CD1c-positive myeloid dendritic cell (primary cell): ENCODE results near the gene PPIF.

Experiments
- DNase-seq: peaks from one replicate; pipeline ENCODE4 v3.0.0-alpha.2; 2016; ENCODE audit errors: extremely low spot score

The PPIF gene

DNA sequence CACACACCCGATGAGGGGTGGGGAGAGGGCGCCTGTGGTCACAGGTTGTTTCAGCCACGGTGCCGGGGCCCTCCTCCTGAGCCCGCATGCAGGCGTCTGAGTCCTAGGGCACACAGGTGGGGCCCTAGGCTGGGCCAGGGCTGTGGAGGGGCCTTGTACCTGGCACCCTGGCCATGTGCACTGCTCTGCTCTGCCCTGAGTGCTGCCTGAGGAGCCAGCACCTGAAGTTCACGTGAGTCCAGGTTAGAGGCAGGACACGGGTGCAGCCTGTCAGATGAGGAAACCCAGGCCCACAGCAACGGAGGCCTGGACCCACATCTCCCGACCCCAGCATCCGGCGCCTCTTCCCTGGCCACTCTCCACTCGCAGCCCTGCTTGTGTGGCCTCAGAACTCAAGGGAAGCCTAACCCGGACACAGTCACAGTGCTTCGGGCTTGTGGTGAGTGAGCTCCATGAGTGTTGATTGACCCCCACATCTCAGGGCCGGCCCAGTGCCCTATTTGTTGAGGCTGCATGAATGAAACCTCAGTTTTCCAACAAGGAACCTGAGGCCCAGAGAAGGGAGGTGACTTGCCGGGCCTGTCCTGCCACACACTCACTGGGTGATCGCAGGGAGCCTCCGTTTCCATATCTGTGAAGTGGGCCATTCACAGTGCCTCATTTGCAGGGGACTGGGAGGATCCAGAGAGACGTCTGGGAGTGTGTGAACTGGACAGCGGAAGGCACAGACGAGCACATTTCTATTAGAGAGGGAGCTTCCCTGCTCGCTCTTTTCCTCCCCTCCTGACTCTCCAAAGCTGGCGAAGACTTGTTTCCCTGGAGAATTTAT, 39.6 kb downstream of the PPIF start:
- DNase-seq: no peak

- no peak for DNase-seq
Observed at GRCh38 chr10:79387466-79387973, 40.3 kb downstream of the PPIF start.

GRCh38 chr10:79387974-79388850, 40.9 kb downstream of the PPIF start:
- no peak for DNase-seq

GRCh38 chr10:79390057-79390456, 42.8 kb downstream of the PPIF start:
- DNase-seq: no peak

DNA sequence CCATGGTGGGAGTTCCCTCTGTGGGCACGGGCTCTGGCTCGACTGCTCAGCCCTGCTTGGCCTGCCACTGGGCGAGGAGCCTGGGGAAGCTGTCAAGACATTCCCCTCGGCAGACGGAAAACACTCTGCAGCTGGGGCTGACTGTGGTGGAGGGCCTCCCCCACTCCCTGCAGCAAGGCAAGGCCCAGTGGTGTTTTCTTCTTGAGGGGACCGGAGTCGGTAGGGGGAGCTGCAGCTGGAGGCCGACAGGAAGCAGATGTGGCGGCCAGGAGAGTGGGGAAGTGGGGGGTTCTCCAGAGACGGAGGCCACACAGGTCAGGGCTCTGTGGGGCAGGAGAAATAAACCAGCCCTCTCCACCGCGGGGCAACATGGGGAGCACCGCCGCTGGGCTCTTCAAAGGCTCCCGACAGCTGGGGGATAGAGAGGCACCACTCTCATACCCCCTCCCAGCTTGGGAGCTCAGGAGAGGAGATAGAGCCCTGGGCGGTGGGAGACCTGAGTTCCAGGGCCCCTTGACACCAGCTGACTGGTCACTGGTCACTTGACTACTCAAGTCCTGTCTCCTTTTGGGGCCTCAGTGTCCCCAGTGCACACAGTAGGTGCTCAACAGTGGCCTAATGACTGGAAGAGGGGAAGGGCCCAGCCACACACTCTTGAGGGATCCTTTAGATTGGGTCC, 43.4 kb downstream of the PPIF start:
- DNase-seq: peak; percentile 37

DNA sequence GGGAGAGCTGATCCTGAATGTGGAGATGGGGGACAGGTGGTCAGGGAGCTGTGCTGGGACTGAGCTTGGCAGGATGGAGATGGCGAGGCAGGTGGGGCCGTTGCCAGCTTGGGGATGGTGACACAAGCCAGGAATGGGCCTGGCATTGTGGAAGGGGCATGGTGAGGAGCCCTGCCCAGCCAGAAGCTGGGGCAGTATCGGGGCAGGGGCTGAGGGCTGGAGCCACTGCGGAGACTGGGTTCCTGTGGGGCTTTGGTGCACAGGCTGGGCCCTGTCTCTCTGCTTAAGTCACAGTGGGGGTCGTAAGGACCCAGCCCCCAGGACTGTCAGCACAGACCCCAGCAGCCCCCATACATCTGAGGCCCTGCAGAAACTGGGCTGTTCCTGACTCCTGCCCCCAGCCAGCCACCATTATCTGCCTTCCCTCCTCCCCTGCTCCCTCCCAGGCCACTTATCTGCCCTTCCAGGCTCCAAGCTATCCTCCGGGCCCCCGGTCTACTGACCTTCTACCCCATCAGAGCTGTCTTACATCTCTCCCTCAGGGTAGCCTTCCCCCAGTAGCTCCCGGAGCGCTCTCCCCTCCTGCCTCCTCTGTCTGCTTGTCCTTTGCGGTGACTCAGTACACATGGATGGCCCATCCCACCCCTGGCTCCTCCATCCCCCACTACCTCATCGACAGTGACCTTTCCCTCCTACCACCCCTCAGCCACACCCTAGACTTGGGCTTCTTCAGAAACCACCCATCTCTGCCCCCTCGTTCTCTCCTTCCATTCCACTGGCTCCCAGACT, 44.2 kb downstream of the PPIF start:
- DNase-seq: no peak

- no peak for DNase-seq
Observed at GRCh38 chr10:79392020-79392398, 44.7 kb downstream of the PPIF start.

DNA sequence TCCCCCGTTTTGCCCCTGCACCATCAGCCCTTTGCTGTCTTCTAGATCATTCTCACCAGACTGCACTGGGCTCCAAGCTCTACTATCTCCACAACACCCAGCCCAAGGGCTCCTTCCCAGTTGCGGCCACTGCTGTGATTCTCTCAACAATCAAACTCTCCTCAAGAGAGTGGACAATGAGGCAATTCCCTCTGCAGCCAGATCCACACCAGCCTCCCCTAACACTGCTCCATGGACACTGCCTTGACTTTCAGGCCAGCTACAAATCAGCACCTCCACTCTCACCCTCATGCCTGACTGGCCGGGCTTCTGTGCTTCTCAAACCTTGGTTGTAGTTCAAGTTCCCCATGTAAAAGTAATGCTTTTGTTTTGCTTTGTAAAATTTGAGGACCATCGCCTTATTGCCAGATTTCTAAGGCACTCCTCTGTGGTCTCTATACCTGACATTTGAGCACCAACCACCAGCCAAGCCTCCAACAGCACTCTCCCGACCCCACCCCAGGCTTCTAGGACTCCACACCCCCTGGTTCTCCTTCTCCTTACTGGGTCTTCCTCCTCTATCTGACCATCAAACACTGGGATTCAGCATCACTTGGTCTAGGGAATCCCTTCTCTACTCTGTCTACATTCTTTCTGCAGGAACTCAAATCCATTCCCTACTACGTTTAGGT, 45.4 kb downstream of the PPIF start:
- DNase-seq: no peak

GRCh38 chr10:79393221-79393923, 46.1 kb downstream of the PPIF start:
- no peak for DNase-seq

DNA sequence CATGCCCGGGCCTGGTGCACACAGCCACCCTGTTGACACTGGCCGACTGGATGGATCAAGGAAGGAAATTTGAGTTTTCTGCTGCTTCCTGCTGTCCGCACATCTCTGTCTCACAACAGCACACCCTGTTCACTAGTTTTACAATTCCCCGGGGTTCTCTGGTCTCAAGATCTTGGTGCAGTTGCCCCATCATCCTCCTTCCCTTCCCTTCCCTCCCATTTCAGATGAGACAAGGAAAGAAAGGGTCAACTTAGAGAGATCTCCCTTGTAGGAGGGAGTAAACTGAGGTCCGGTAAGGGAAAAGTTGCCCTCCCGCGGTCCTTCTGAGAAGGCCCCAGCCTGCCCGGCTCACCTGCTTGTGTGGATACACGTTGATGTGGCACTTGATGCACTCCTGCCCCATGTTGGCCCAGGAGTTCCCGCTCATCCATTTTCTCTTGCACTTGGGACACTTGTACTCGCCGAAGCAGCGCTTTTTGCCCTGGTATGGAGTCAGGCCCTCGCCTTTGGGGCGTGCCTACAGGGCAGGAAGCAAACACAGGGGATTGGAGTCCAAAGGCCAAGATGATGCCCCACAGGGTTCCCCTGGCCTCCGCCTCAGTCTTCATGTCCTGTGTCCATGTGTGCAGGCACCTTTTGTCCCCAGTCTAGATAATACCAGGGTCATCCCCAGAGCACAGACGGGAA, 46.8 kb downstream of the PPIF start:
- no peak for DNase-seq

GRCh38 chr10:79394664-79395063, 47.4 kb downstream of the PPIF start:
- no peak for DNase-seq

DNA sequence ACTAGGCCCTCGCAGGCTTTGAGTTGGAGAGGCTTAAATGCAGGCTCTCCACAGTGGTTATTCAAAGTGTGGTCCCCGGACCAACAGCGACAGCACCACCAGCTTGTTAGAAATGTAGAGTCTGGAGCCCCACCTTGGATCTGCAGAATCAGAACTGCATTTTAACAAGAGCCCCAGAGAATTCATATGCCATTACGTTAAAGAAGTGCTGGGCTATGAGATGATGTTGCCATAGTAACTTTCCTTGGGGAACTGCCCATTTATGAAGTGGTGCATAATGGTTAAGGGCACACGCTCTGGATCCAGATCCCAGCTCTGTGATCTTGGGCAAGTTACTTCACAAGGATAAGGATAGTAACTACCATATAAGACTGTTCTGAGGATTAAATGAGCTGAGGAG, 49.3 kb downstream of the PPIF start:
- no peak for DNase-seq

- DNase-seq: no peak
Observed at GRCh38 chr10:79397051-79397450, 49.8 kb downstream of the PPIF start.

GRCh38 chr10:79397575-79398303, 50.5 kb downstream of the PPIF start:
- DNase-seq: no peak

DNA sequence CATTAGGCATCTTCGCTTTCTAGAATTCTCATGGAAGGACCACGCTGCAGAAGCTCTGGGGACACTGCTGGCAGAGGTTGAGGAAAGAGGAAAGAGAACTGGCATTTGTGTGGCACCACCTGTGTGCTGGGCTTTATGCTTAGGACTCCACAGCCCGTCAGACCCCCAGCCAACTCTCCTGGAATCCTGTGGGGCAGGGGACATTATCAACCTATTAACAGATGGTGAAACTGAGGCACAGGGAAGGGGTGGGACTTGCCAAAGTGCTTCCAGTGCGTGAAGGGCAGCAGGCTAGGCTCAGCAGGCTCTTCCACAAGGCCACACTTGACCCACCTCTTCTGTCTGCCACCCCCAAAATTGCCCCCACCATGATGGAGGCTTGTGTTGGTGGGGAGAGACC, 51.4 kb downstream of the PPIF start:
- DNase-seq: no peak

GRCh38 chr10:79399223-79399831, 52.1 kb downstream of the PPIF start:
- DNase-seq: peak; percentile 90

DNA sequence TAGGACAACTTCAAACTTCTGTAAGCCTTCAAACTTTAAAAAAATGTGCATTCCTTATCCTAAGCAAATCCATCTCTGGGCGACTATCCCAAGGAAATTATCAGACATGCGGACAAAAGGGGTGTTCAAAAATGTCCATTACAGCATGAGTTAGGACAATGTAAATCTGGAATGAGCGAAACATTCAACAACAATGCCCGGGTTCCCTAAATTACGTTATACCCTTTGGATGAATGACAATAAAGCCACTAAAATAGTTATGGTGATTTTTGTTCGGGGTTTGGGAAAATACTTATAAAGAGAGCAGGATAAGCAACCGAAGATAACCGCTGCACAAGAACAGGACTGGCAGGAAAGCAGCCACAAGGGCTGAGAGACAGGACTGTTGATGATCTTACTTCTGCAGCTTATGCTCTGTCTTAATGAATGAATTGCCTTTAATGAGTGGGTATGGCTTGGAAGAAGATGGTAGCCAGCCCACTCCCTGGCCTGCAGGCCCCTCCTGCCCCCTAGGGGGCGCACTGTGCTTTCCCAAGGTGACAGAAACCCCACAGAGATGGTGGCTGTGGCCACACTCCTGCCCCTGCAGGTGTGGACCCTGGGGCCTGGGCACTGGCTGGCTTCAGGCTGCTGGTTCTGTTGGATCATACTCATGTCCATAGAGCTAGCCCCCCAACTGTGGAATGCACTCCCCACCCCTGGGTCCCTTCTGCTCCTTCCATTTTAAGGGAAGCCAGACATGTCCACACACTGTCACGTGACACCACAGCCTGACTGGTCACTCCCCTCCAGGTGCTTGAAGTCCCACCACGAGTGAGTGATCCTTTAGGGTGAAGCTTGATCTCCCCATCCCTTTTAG, 53.1 kb downstream of the PPIF start:
- DNase-seq: peak; percentile 48
